ENCODE measurements around the gene CBX2. TPM values are rescaled to one million over a fixed set of nuclear protein-coding genes. Genes with fewer than 3 reads are reported as not detected.

CBX2 gene
- total and polyA plus RNA-seq, 9 donors = 6.1 to 14.4 (median 11.3) TPM

DNA sequence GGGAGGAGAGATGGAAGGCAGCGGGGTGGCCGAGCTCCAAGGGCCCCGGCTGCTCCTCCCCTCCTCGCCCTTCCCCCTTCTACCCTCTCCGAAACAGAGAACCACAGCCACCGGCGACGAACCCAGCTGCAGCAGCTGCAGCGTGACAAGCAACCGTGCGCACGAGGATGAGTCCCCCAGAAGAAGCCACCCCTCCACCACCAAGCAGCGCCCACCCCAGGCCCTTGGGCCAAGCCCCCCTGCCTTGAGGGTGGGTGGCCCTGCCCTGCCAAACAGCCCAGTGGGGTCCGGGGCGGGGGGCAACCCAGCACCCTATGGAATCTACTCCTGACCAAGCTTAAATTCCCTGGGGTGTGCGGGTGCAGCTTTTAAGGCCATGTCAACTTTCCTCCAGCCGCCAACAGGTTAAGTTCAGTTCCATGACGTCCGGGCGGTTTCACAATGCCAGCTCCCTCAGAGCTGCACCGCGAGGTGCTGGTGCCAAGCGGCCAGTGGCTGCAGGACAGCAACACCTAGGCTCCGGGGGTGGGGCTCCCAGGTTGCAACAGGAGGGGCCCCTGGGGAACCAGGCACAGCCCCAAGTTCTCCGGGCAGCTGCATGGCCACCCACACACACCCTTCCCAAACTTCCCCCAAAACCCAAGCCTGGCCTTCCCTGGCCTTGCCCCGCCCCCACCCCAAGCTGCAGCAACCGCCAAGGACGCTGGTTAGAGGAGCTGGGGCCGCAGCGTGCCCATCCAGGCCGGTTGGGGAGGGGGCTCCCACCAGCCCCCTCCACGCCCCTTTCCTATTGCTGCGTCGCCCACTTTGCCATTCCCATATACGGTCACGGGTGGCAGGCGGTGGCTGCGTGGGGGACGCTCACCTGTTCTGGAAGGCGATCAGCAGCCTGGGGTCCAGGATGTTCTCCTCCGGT, 59.3 kb downstream of the CBX2 start:
- WGBS (ENCODE audit: insufficient coverage) = 20% methylated on average over 30 of the region's 41 CpGs
- Histone ChIP-seq H3K9me3 (replicated peaks; ENCODE audit: control insufficient read depth, low read depth, low read length) (no peaks in the 10 kb centered on the region), H3K27me3 (ENCODE audit: control insufficient read depth, insufficient read depth, low read length) (peaks cover 29% of the 10 kb centered on the region), H3K36me3 (ENCODE audit: control insufficient read depth, insufficient read depth, low read length) (peaks cover 17% of the 10 kb centered on the region), H3K4me3 (ENCODE audit: low read length) (peak overlapping the region; percentile 57), H3K4me1 (ENCODE audit: control insufficient read depth, insufficient read depth, low read length) (peaks cover 64% of the 10 kb centered on the region), H3K27ac (ENCODE audit: low read length) (peak overlapping the region; percentile 92)
- DNase-seq = peak; percentile 72

Other genes starting within 250 kb of the CBX2 start
- 0.09 TPM for gene RBFOX3, start 167.1 kb upstream of the CBX2 start, total RNA-seq
- gene RBFOX3, start 167.1 kb upstream of the CBX2 start, polyA plus RNA-seq (ENCODE audit: insufficient read depth in 1 of 8, insufficient read length in 8 of 8, low replicate concordance in 1 of 8) = under 1 TPM; 0.21 to 0.91 (median 0.42) TPM
- not detected for gene ENPP7, start 47.2 kb upstream of the CBX2 start, total RNA-seq
- 1 to 10 TPM in 2 of 8 donors, under 1 TPM in 1, not detected in 5; 0.08 to 8.3 (median 1.2) TPM for gene ENPP7, start 47.2 kb upstream of the CBX2 start, polyA plus RNA-seq (ENCODE audit: insufficient read depth in 1 of 8, insufficient read length in 8 of 8, low replicate concordance in 1 of 8)
- gene CBX8, start 18.9 kb downstream of the CBX2 start, total RNA-seq = 4.8 TPM
- 1 to 10 TPM; 5.3 to 6.8 (median 5.9) TPM for gene CBX8, start 18.9 kb downstream of the CBX2 start, polyA plus RNA-seq (ENCODE audit: insufficient read depth in 1 of 8, insufficient read length in 8 of 8, low replicate concordance in 1 of 8)
- gene CBX4, start 61.3 kb downstream of the CBX2 start, total RNA-seq = 6.6 TPM
- gene CBX4, start 61.3 kb downstream of the CBX2 start, polyA plus RNA-seq (ENCODE audit: insufficient read depth in 1 of 8, insufficient read length in 8 of 8, low replicate concordance in 1 of 8) = 10 to 100 TPM in 3 of 8 donors, 1 to 10 TPM in 5; 7.6 to 14.5 (median 9.8) TPM

Measured in muscle of leg (tissue), 11 donors.